Body of pancreas (tissue), 4 donors: ENCODE measurements around the gene BCL2L12.

ENCODE experiments used
- POLR2A ChIP-seq, 3 donors: fragments of 450-650 bp; IDR thresholded peaks; one replicate each; pipeline ENCODE4 v1.6.1; 2016; ENCODE audit warnings: antibody characterized with exemption in 3 of 3, mild to moderate bottlenecking in 2 of 3
- TF ChIP-seq, protein P1 (sequence below), 7 experiments: fragments of 450-650 bp in 4 of 7; fragments of 200-600 bp in 3 of 7; sonication (generic) in 3 of 7; IDR thresholded peaks; one replicate each; pipeline ENCODE4 v1.5.1; 2016 to 2019; ENCODE audit warnings: antibody characterized with exemption in 7 of 7

- TF ChIP-seq, protein P1, sequence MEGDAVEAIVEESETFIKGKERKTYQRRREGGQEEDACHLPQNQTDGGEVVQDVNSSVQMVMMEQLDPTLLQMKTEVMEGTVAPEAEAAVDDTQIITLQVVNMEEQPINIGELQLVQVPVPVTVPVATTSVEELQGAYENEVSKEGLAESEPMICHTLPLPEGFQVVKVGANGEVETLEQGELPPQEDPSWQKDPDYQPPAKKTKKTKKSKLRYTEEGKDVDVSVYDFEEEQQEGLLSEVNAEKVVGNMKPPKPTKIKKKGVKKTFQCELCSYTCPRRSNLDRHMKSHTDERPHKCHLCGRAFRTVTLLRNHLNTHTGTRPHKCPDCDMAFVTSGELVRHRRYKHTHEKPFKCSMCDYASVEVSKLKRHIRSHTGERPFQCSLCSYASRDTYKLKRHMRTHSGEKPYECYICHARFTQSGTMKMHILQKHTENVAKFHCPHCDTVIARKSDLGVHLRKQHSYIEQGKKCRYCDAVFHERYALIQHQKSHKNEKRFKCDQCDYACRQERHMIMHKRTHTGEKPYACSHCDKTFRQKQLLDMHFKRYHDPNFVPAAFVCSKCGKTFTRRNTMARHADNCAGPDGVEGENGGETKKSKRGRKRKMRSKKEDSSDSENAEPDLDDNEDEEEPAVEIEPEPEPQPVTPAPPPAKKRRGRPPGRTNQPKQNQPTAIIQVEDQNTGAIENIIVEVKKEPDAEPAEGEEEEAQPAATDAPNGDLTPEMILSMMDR (IDR thresholded peaks at IDR 0.05), result no peak
- TF ChIP-seq POLR2A (IDR thresholded peaks at IDR 0.05), result no peak
Measured at GRCh38 chr19:49687566-49688316, 22.0 kb downstream of the BCL2L12 start.
